NT2/D1 (cell line): Measurements from ENCODE around the gene AHCTF1.

Source experiments
- DNase-seq: peaks from one replicate; pipeline ENCODE4 v3.0.0-alpha.2; 2011; ENCODE audit warnings: low read depth, low spot score
- H3K27me3 ChIP-seq: 2 replicates; pipeline ENCODE4 v1.6.0; 2011; ENCODE audit warnings: mild to moderate bottlenecking; ENCODE audit not compliant: insufficient read length, insufficient read depth
- H3K36me3 ChIP-seq: 2 replicates; pipeline ENCODE4 v1.6.1; 2011; ENCODE audit warnings: mild to moderate bottlenecking, low read length, mixed read lengths; ENCODE audit not compliant: insufficient read depth, insufficient read length
- H3K4me1 ChIP-seq: 2 replicates; pipeline ENCODE4 v1.5.1; 2011; ENCODE audit not compliant: insufficient read depth, insufficient read length
- H3K4me3 ChIP-seq: 2 replicates; pipeline ENCODE4 v1.5.1; 2011; ENCODE audit warnings: low read depth; ENCODE audit not compliant: insufficient read length
- H3K9ac ChIP-seq: 2 replicates; pipeline ENCODE4 v1.6.0; 2011; ENCODE audit warnings: low read depth; ENCODE audit not compliant: insufficient read length
- H3K9me3 ChIP-seq: 2 replicates; pipeline ENCODE4 v1.5.1; 2011; ENCODE audit warnings: mild to moderate bottlenecking, low read length; ENCODE audit not compliant: insufficient read depth
- SUZ12 ChIP-seq: IDR thresholded peaks from 2 replicates; pipeline ENCODE4 v1.6.1; 2011; ENCODE audit not compliant: insufficient read length, insufficient read depth; ENCODE audit errors: extremely low read depth
- YY1 ChIP-seq: IDR thresholded peaks from 2 replicates; pipeline ENCODE4 v1.6.1; 2011; ENCODE audit not compliant: insufficient read length, insufficient read depth
- ZNF274 ChIP-seq: IDR thresholded peaks from 2 replicates; pipeline ENCODE4 v1.6.1; 2011; ENCODE audit warnings: mild to moderate bottlenecking, low read depth, low read length

Gene AHCTF1

DNA sequence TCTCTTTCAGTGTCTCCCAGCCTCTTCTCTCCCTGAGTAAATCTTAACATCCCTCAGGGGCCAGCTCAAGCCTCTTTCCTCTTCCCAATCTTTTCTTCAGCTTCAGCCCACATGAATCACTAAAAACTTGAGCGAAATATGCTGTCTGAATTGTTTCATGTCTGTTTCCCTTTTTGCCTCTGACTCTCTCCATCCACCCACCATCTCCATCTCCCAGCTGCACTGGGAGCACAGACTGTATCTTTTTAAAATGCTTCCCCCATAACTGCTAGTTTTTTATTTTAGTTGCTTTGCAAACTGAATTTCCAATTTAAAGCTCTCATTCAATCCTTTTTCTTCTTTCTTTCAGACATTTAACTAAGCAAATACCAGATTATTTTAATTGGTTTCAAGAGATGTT lies 3.0 kb upstream of the AHCTF1 start:
- H3K4me3 ChIP-seq, result no peak overlapping the region
- no peak for TF ChIP-seq YY1
- TF ChIP-seq SUZ12, result no peak
- TF ChIP-seq ZNF274, result no peak
- no peaks in the 10 kb centered on the region for H3K4me1 ChIP-seq
- no peak for DNase-seq
- H3K9me3 ChIP-seq, result no peaks in the 10 kb centered on the region
- H3K9ac ChIP-seq, result no peak overlapping the region
- H3K27me3 ChIP-seq, result no peaks in the 10 kb centered on the region
- H3K36me3 ChIP-seq, result peaks cover 2% of the 10 kb centered on the region

DNA sequence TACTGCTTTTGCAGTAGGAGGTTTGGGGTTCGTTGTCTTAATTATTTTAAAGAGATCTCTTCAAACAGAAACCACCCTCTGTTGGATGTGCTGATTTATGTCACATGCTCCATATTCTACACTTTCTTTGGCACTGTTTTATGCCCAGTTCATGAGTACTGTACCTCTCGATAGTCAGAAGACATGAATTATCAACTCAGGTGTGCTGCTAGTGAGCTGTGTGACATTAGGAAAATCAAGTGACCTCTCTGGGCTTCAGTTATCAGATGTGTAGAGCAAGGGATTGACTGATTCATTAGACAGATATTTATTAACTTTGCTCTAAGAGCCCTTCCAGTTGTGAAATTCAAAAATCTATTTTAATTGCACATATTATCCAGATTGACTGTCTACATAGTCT lies 2.1 kb upstream of the AHCTF1 start:
- no peak for TF ChIP-seq SUZ12
- TF ChIP-seq YY1, result no peak
- no peak for TF ChIP-seq ZNF274
- no peak overlapping the region for H3K9ac ChIP-seq
- H3K36me3 ChIP-seq, result peaks cover 3% of the 10 kb centered on the region
- H3K9me3 ChIP-seq, result no peaks in the 10 kb centered on the region
- no peaks in the 10 kb centered on the region for H3K4me1 ChIP-seq
- H3K27me3 ChIP-seq, result no peaks in the 10 kb centered on the region
- no peak overlapping the region for H3K4me3 ChIP-seq
- DNase-seq, result no peak

DNA sequence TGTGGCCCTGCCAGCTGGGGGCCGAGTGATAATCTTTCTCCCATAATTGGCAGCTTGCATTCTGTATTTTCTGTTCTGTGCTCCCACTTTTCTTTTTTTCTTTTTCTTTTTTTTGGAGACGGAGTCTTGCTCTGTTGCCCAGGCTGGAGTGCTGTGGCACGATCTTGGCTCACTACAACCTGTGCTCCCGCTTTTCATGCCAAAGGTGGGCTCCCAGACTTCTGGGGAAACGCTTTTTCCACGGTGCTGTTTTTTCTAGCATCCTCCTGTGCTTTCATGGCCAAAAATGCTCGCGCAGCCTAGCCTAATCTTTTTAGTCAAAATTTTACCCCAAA lies 585 bp upstream of the AHCTF1 start:
- TF ChIP-seq ZNF274, result no peak
- no peak for TF ChIP-seq YY1
- no peak for TF ChIP-seq SUZ12
- peak overlapping the region; percentile 1 for H3K9ac ChIP-seq

DNA sequence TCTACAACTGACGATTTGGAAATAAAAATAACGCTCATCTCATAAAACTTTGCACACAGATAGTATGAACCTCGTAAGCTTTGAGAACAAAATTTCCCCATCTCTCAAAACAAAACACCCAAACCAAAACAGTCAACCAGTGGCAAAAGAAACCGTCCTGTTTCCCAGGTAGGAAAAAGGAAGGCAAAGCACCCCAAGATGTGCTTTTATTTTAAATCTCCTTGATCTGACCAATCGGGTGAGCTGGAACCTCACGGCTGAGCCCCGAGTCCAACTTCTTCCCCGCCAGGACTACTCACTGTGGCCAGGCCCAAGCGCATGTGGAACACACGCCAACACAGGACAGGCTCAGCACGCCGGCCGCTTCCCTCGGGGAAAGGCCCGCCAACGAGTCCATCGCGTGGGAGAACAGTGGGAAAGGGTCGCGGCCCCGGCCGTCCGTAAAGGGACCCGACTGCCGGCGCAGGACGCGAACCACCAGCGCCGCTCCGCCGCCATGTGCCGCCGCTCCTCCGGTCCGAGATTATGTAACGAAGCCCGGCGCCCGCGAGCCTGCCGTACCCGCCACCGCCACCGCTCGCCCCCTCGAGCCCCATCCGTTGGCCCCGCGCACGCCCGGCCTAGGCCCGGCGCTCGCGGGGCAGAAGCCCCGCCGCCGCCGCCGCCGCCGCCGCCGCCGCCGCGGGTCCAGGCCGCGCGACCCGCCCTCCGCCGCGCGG lies 759 bp downstream of the AHCTF1 start:
- Histone ChIP-seq H3K27me3 (no peaks in the 10 kb centered on the region), H3K4me3 (peak overlapping the region; percentile 99), H3K36me3 (peaks cover 22% of the 10 kb centered on the region), H3K9me3 (no peaks in the 10 kb centered on the region), H3K4me1 (peaks cover under 1% of the 10 kb centered on the region), H3K9ac (peak overlapping the region; percentile 98)
- peak; percentile 23 for DNase-seq
- TF ChIP-seq SUZ12 (no peak), YY1 (no peak)

More for the DNA sequence above, 585 bp upstream of the AHCTF1 start:
- Histone ChIP-seq H3K4me1 (no peaks in the 10 kb centered on the region), H3K4me3 (peak overlapping the region; percentile 99), H3K27me3 (no peaks in the 10 kb centered on the region), H3K9me3 (no peaks in the 10 kb centered on the region), H3K36me3 (peaks cover 9% of the 10 kb centered on the region)
- no peak for DNase-seq

DNA sequence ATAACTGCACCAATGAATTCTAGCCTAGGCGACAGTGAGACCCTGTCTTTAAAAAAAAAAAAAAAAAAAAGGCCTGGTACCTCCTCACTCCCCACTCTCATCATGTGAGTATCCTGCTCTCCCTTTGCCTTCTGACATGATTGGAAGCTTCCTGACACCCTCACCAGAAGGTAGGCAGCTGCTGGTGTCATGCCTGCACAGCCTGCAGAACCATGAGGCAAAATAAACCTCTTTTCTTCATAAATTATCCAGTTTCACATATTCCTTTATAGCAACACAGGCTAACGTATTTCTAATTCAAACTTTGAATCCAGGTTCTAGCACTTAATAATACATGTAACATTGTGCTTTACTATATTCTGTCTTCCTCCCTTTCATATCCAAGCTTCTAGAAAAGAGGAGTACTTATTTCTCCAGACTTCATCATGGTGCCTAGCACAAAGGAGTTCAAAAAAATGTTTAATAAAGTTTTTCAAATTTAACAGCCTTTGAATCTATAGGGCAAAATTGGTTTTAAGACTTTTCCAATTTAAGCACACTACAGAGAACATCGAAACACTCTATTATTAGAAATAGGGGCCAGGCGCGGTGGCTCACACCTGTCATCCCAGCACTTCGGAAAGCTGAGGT lies 5.6 kb downstream of the AHCTF1 start:
- peaks cover 38% of the 10 kb centered on the region for H3K36me3 ChIP-seq
- no peaks in the 10 kb centered on the region for H3K9me3 ChIP-seq
- H3K4me1 ChIP-seq, result peaks cover 6% of the 10 kb centered on the region
- TF ChIP-seq SUZ12 (no peak), YY1 (no peak), ZNF274 (no peak)
- H3K9ac ChIP-seq, result no peak overlapping the region
- H3K4me3 ChIP-seq, result no peak overlapping the region
- H3K27me3 ChIP-seq, result no peaks in the 10 kb centered on the region
- no peak for DNase-seq

- TF ChIP-seq YY1 (no peak), SUZ12 (no peak), ZNF274 (no peak)
- Histone ChIP-seq H3K9ac (peak overlapping the region; percentile 28), H3K4me3 (no peak overlapping the region), H3K27me3 (no peaks in the 10 kb centered on the region), H3K36me3 (peaks cover 37% of the 10 kb centered on the region), H3K9me3 (no peaks in the 10 kb centered on the region), H3K4me1 (peaks cover 6% of the 10 kb centered on the region)
- DNase-seq, result no peak
Measured at GRCh38 chr1:246923900-246924299, 7.8 kb downstream of the AHCTF1 start.

DNA sequence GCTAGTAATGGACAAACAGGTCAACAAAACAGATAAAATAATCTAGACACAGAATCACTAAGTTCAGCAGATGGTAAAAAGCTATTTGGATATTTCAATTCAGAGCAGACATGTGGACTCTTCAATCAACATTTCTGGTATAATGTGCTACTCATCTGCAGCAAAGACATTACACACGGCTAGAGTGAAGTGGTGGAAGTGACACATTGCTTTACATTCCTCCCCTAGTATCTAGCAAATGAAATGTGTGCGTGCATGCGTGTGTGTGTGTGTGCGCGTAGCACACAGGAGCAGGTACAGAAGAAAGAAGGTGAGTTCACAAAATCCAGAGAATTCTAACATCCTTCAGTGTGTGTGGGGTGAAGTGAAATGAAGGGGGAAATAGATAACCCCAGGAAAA lies 8.3 kb downstream of the AHCTF1 start:
- Histone ChIP-seq H3K9ac (no peak overlapping the region), H3K4me3 (no peak overlapping the region), H3K9me3 (no peaks in the 10 kb centered on the region), H3K4me1 (peaks cover 6% of the 10 kb centered on the region), H3K27me3 (no peaks in the 10 kb centered on the region), H3K36me3 (peaks cover 35% of the 10 kb centered on the region)
- DNase-seq, result no peak
- no peak for TF ChIP-seq YY1
- TF ChIP-seq ZNF274, result no peak
- no peak for TF ChIP-seq SUZ12
